M059J (cell line): ENCODE results near the gene ZC3H14. TPM values are rescaled to one million over a fixed set of nuclear protein-coding genes. Genes with fewer than 3 reads are reported as not detected.
A peak's percentile ranks its signal among the peaks of the same experiment; 100 is the strongest.

ENCODE experiments used
- DNase-seq: peaks from one replicate; pipeline ENCODE4 v3.0.0-alpha.2; 2012; ENCODE audit warnings: low read depth
- total RNA-seq: library from RNA; depleted of rRNA; stranded (reverse); fragments of >200 nt; shearing (Covaris generic); gene quantifications from 2 replicates; pipeline ENCODE4 v1.2.3, GENCODE V29; 2014

Gene ZC3H14
- total RNA-seq, 1 experiment from 2014 or later, result 46.8 TPM

GRCh38 chr14:88551094-88551870, 11.6 kb upstream of the ZC3H14 start:
- DNase-seq, result peak; percentile 76

GRCh38 chr14:88551980-88552431, 10.8 kb upstream of the ZC3H14 start:
- no peak for DNase-seq

GRCh38 chr14:88552876-88553275, 10.0 kb upstream of the ZC3H14 start:
- DNase-seq, result no peak

- peak; percentile 12 for DNase-seq
Measured at GRCh38 chr14:88553886-88554456, 8.9 kb upstream of the ZC3H14 start.

GRCh38 chr14:88554457-88555286, 8.2 kb upstream of the ZC3H14 start, which contains the start of gene PTPN21:
Gene PTPN21, minus strand, starts transcription at chr14:88555007. Its CDS starts 4,590 bp downstream, at chr14:88550417.
- peak; percentile 61 for DNase-seq

GRCh38 chr14:88556581-88556980, 6.3 kb upstream of the ZC3H14 start:
- DNase-seq, result no peak

- peak; percentile 61 for DNase-seq
Measured at GRCh38 chr14:88559852-88560251, 3.0 kb upstream of the ZC3H14 start.

- DNase-seq, result no peak
Measured at GRCh38 chr14:88562532-88562830, 356 bp upstream of the ZC3H14 start.

GRCh38 chr14:88563845-88564244, 1.0 kb downstream of the ZC3H14 start:
- DNase-seq, result no peak

- DNase-seq, result no peak
Measured at GRCh38 chr14:88565427-88565826, 2.6 kb downstream of the ZC3H14 start.

GRCh38 chr14:88568196-88568595, 5.4 kb downstream of the ZC3H14 start:
- no peak for DNase-seq

- DNase-seq, result no peak
Measured at GRCh38 chr14:88572117-88572516, 9.3 kb downstream of the ZC3H14 start.

- no peak for DNase-seq
Measured at GRCh38 chr14:88576222-88576621, 13.4 kb downstream of the ZC3H14 start.

GRCh38 chr14:88584451-88584850, 21.6 kb downstream of the ZC3H14 start:
- no peak for DNase-seq

- DNase-seq, result no peak
Measured at GRCh38 chr14:88588081-88588480, 25.2 kb downstream of the ZC3H14 start.

- no peak for DNase-seq
Measured at GRCh38 chr14:88590173-88590572, 27.3 kb downstream of the ZC3H14 start.

- DNase-seq, result no peak
Measured at GRCh38 chr14:88592031-88592430, 29.2 kb downstream of the ZC3H14 start.

- no peak for DNase-seq
Measured at GRCh38 chr14:88597038-88597437, 34.2 kb downstream of the ZC3H14 start.

- no peak for DNase-seq
Measured at GRCh38 chr14:88597601-88598000, 34.8 kb downstream of the ZC3H14 start.

GRCh38 chr14:88598097-88598675, 35.3 kb downstream of the ZC3H14 start:
- no peak for DNase-seq

GRCh38 chr14:88599326-88599725, 36.5 kb downstream of the ZC3H14 start:
- no peak for DNase-seq

- DNase-seq, result no peak
Measured at GRCh38 chr14:88599761-88600439, 37.1 kb downstream of the ZC3H14 start.
